Coronary artery (tissue), 2 donors: ENCODE data around the gene ENPEP.

Experiments
- DNase-seq: peaks from one replicate; pipeline ENCODE4 v3.0.0-alpha.2; 2017; ENCODE audit warnings: low spot score
- H3K27ac ChIP-seq, 2 donors: fragments of 200-600 bp; sonication (generic); one replicate each; pipeline ENCODE4 v1.5.1; 2016 to 2019
- H3K4me3 ChIP-seq: fragments of 200-600 bp; sonication (generic); 2 replicates; pipeline ENCODE4 v1.5.1; 2016; ENCODE audit warnings: mild to moderate bottlenecking, moderate library complexity
- CTCF ChIP-seq: fragments of 200-600 bp; sonication (generic); IDR thresholded peaks from one replicate; pipeline ENCODE4 v1.5.1; 2019; ENCODE audit warnings: antibody characterized with exemption

Gene ENPEP

GRCh38 chr4:110510277-110510676, 34.3 kb downstream of the ENPEP start:
- no peak for DNase-seq
- TF ChIP-seq CTCF, result no peak
- Histone ChIP-seq H3K27ac (peak overlapping the region in 1 of 2 donors; percentile 53), H3K4me3 (no peak overlapping the region)

- peak; percentile 53 for TF ChIP-seq CTCF
- no peak overlapping the region for H3K4me3 ChIP-seq
- H3K27ac ChIP-seq, result no peak overlapping the region
- DNase-seq, result no peak
Observed at GRCh38 chr4:110510955-110511544, 35.1 kb downstream of the ENPEP start.

- H3K27ac ChIP-seq, result no peak overlapping the region
- no peak for TF ChIP-seq CTCF
- no peak overlapping the region for H3K4me3 ChIP-seq
- DNase-seq, result no peak
Observed at GRCh38 chr4:110512901-110513300, 36.9 kb downstream of the ENPEP start.

GRCh38 chr4:110514889-110515479, 39.0 kb downstream of the ENPEP start:
- peak; percentile 50 for TF ChIP-seq CTCF
- no peak for DNase-seq
- Histone ChIP-seq H3K27ac (no peak overlapping the region), H3K4me3 (no peak overlapping the region)

GRCh38 chr4:110515676-110516075, 39.7 kb downstream of the ENPEP start:
- DNase-seq, result no peak
- TF ChIP-seq CTCF, result no peak
- H3K4me3 ChIP-seq, result peak overlapping the region; percentile 60
- H3K27ac ChIP-seq, result no peak overlapping the region

GRCh38 chr4:110516106-110516922, 40.4 kb downstream of the ENPEP start:
- peak overlapping the region; percentile 60 for H3K4me3 ChIP-seq
- peak; percentile 31 for TF ChIP-seq CTCF
- no peak for DNase-seq
- H3K27ac ChIP-seq, result no peak overlapping the region
